Measurements from ENCODE around the gene HCN4.

- TF ChIP-seq EZH2 (IDR thresholded peaks at IDR 0.05) (no peak), POLR2AphosphoS5 (IDR thresholded peaks at IDR 0.05; ENCODE audit: borderline replicate concordance, low read depth, low read length) (no peak), FOXP2 (optimal IDR thresholded peaks at IDR 0.05; ENCODE audit: control extremely low read depth, extremely low read length, insufficient read depth) (no peak)
Measured at GRCh38 chr15:73375012-73375411, 6.3 kb upstream of the HCN4 start.
